ENCODE results near the gene BTBD2.

Gene BTBD2

GRCh38 chr19:1956868-1957492, 58.5 kb downstream of the BTBD2 start:
- H3K4me3 ChIP-seq (ENCODE audit: insufficient read depth, low read depth, low read length, poor library complexity, severe bottlenecking), result no peak overlapping the region
- H3K27me3 ChIP-seq (replicated peaks; ENCODE audit: control insufficient read depth, insufficient read depth, low read length, poor library complexity, severe bottlenecking), result no peaks in the 10 kb centered on the region
- no peaks in the 10 kb centered on the region for H3K9me3 ChIP-seq (ENCODE audit: control insufficient read depth, low read length)
- H3K27ac ChIP-seq (ENCODE audit: insufficient read depth, low read length, poor library complexity, severe bottlenecking), result no peak overlapping the region
- peaks cover 28% of the 10 kb centered on the region for H3K36me3 ChIP-seq (ENCODE audit: control insufficient read depth, insufficient read depth, low read length)
- peaks cover 9% of the 10 kb centered on the region for H3K4me1 ChIP-seq (ENCODE audit: control insufficient read depth, insufficient read depth, low read length, poor library complexity, severe bottlenecking)
- DNase-seq, result no peak

GRCh38 chr19:1956122-1956494, 59.4 kb downstream of the BTBD2 start:
- peaks cover 9% of the 10 kb centered on the region for H3K4me1 ChIP-seq (ENCODE audit: control insufficient read depth, insufficient read depth, low read length, poor library complexity, severe bottlenecking)
- no peaks in the 10 kb centered on the region for H3K9me3 ChIP-seq (ENCODE audit: control insufficient read depth, low read length)
- DNase-seq, result no peak
- H3K36me3 ChIP-seq (ENCODE audit: control insufficient read depth, insufficient read depth, low read length), result peaks cover 28% of the 10 kb centered on the region
- H3K27me3 ChIP-seq (replicated peaks; ENCODE audit: control insufficient read depth, insufficient read depth, low read length, poor library complexity, severe bottlenecking), result no peaks in the 10 kb centered on the region
- no peak overlapping the region for H3K4me3 ChIP-seq (ENCODE audit: insufficient read depth, low read depth, low read length, poor library complexity, severe bottlenecking)
- no peak overlapping the region for H3K27ac ChIP-seq (ENCODE audit: insufficient read depth, low read length, poor library complexity, severe bottlenecking)

GRCh38 chr19:1955171-1956121, 60.1 kb downstream of the BTBD2 start:
- Histone ChIP-seq H3K9me3 (ENCODE audit: control insufficient read depth, low read length) (no peaks in the 10 kb centered on the region), H3K4me3 (ENCODE audit: insufficient read depth, low read depth, low read length, poor library complexity, severe bottlenecking) (no peak overlapping the region), H3K4me1 (ENCODE audit: control insufficient read depth, insufficient read depth, low read length, poor library complexity, severe bottlenecking) (peaks cover 9% of the 10 kb centered on the region), H3K27me3 (replicated peaks; ENCODE audit: control insufficient read depth, insufficient read depth, low read length, poor library complexity, severe bottlenecking) (no peaks in the 10 kb centered on the region), H3K27ac (ENCODE audit: insufficient read depth, low read length, poor library complexity, severe bottlenecking) (no peak overlapping the region), H3K36me3 (ENCODE audit: control insufficient read depth, insufficient read depth, low read length) (peaks cover 28% of the 10 kb centered on the region)
- no peak for DNase-seq

- Histone ChIP-seq H3K27ac (ENCODE audit: insufficient read depth, low read length, poor library complexity, severe bottlenecking) (no peak overlapping the region), H3K4me3 (ENCODE audit: insufficient read depth, low read depth, low read length, poor library complexity, severe bottlenecking) (no peak overlapping the region), H3K9me3 (ENCODE audit: control insufficient read depth, low read length) (no peaks in the 10 kb centered on the region), H3K36me3 (ENCODE audit: control insufficient read depth, insufficient read depth, low read length) (peaks cover 24% of the 10 kb centered on the region), H3K27me3 (replicated peaks; ENCODE audit: control insufficient read depth, insufficient read depth, low read length, poor library complexity, severe bottlenecking) (no peaks in the 10 kb centered on the region), H3K4me1 (ENCODE audit: control insufficient read depth, insufficient read depth, low read length, poor library complexity, severe bottlenecking) (peaks cover 9% of the 10 kb centered on the region)
- DNase-seq, result no peak
These were observed 61.0 kb downstream of the BTBD2 start for GRCh38 chr19:1954532-1954933.

GRCh38 chr19:1953441-1954094, 61.9 kb downstream of the BTBD2 start:
- Histone ChIP-seq H3K4me1 (ENCODE audit: control insufficient read depth, insufficient read depth, low read length, poor library complexity, severe bottlenecking) (peaks cover 9% of the 10 kb centered on the region), H3K27ac (ENCODE audit: insufficient read depth, low read length, poor library complexity, severe bottlenecking) (no peak overlapping the region), H3K4me3 (ENCODE audit: insufficient read depth, low read depth, low read length, poor library complexity, severe bottlenecking) (no peak overlapping the region), H3K36me3 (ENCODE audit: control insufficient read depth, insufficient read depth, low read length) (peaks cover 24% of the 10 kb centered on the region), H3K9me3 (ENCODE audit: control insufficient read depth, low read length) (no peaks in the 10 kb centered on the region), H3K27me3 (replicated peaks; ENCODE audit: control insufficient read depth, insufficient read depth, low read length, poor library complexity, severe bottlenecking) (no peaks in the 10 kb centered on the region)
- no peak for DNase-seq

GRCh38 chr19:1953037-1953436, 62.5 kb downstream of the BTBD2 start:
- no peak for DNase-seq
- no peaks in the 10 kb centered on the region for H3K27me3 ChIP-seq (replicated peaks; ENCODE audit: control insufficient read depth, insufficient read depth, low read length, poor library complexity, severe bottlenecking)
- no peak overlapping the region for H3K4me3 ChIP-seq (ENCODE audit: insufficient read depth, low read depth, low read length, poor library complexity, severe bottlenecking)
- no peaks in the 10 kb centered on the region for H3K9me3 ChIP-seq (ENCODE audit: control insufficient read depth, low read length)
- H3K36me3 ChIP-seq (ENCODE audit: control insufficient read depth, insufficient read depth, low read length), result peaks cover 24% of the 10 kb centered on the region
- H3K27ac ChIP-seq (ENCODE audit: insufficient read depth, low read length, poor library complexity, severe bottlenecking), result no peak overlapping the region
- H3K4me1 ChIP-seq (ENCODE audit: control insufficient read depth, insufficient read depth, low read length, poor library complexity, severe bottlenecking), result peaks cover 9% of the 10 kb centered on the region

- Histone ChIP-seq H3K4me3 (ENCODE audit: insufficient read depth, low read depth, low read length, poor library complexity, severe bottlenecking) (no peak overlapping the region), H3K4me1 (ENCODE audit: control insufficient read depth, insufficient read depth, low read length, poor library complexity, severe bottlenecking) (peaks cover 9% of the 10 kb centered on the region), H3K27ac (ENCODE audit: insufficient read depth, low read length, poor library complexity, severe bottlenecking) (no peak overlapping the region), H3K36me3 (ENCODE audit: control insufficient read depth, insufficient read depth, low read length) (peaks cover 24% of the 10 kb centered on the region), H3K9me3 (ENCODE audit: control insufficient read depth, low read length) (no peaks in the 10 kb centered on the region), H3K27me3 (replicated peaks; ENCODE audit: control insufficient read depth, insufficient read depth, low read length, poor library complexity, severe bottlenecking) (no peaks in the 10 kb centered on the region)
- DNase-seq, result no peak
These were observed 62.9 kb downstream of the BTBD2 start for GRCh38 chr19:1952635-1953034.

- peaks cover 10% of the 10 kb centered on the region for H3K4me1 ChIP-seq (ENCODE audit: control insufficient read depth, insufficient read depth, low read length, poor library complexity, severe bottlenecking)
- H3K4me3 ChIP-seq (ENCODE audit: insufficient read depth, low read depth, low read length, poor library complexity, severe bottlenecking), result no peak overlapping the region
- H3K36me3 ChIP-seq (ENCODE audit: control insufficient read depth, insufficient read depth, low read length), result peaks cover 17% of the 10 kb centered on the region
- no peaks in the 10 kb centered on the region for H3K27me3 ChIP-seq (replicated peaks; ENCODE audit: control insufficient read depth, insufficient read depth, low read length, poor library complexity, severe bottlenecking)
- no peaks in the 10 kb centered on the region for H3K9me3 ChIP-seq (ENCODE audit: control insufficient read depth, low read length)
- DNase-seq, result no peak
- H3K27ac ChIP-seq (ENCODE audit: insufficient read depth, low read length, poor library complexity, severe bottlenecking), result no peak overlapping the region
These were observed 64.9 kb downstream of the BTBD2 start for GRCh38 chr19:1950640-1951039.

- Histone ChIP-seq H3K27me3 (replicated peaks; ENCODE audit: control insufficient read depth, insufficient read depth, low read length, poor library complexity, severe bottlenecking) (no peaks in the 10 kb centered on the region), H3K27ac (ENCODE audit: insufficient read depth, low read length, poor library complexity, severe bottlenecking) (no peak overlapping the region), H3K4me3 (ENCODE audit: insufficient read depth, low read depth, low read length, poor library complexity, severe bottlenecking) (no peak overlapping the region), H3K9me3 (ENCODE audit: control insufficient read depth, low read length) (no peaks in the 10 kb centered on the region), H3K4me1 (ENCODE audit: control insufficient read depth, insufficient read depth, low read length, poor library complexity, severe bottlenecking) (peaks cover 14% of the 10 kb centered on the region), H3K36me3 (ENCODE audit: control insufficient read depth, insufficient read depth, low read length) (peaks cover 17% of the 10 kb centered on the region)
- no peak for DNase-seq
These were observed 66.0 kb downstream of the BTBD2 start for GRCh38 chr19:1949304-1950101.

All from effector memory CD4-positive, alpha-beta T cell (primary cell).